Inflammatory macrophage treated with lipopolysaccharide for 1 hour (primary cell): ENCODE data around the gene FARS2.
A peak's percentile ranks its signal among the peaks of the same experiment; 100 is the strongest.
"Not testable (repeated sequence)": the region's sequence is repeated elsewhere in the genome, so short reads cannot be mapped to it uniquely, and the experiment has no call there.

ENCODE experiments used
- DNase-seq, 2 donors: peaks; one replicate each; pipeline ENCODE4 v3.0.0-alpha.2; 2020 to 2022

Gene FARS2

DNA sequence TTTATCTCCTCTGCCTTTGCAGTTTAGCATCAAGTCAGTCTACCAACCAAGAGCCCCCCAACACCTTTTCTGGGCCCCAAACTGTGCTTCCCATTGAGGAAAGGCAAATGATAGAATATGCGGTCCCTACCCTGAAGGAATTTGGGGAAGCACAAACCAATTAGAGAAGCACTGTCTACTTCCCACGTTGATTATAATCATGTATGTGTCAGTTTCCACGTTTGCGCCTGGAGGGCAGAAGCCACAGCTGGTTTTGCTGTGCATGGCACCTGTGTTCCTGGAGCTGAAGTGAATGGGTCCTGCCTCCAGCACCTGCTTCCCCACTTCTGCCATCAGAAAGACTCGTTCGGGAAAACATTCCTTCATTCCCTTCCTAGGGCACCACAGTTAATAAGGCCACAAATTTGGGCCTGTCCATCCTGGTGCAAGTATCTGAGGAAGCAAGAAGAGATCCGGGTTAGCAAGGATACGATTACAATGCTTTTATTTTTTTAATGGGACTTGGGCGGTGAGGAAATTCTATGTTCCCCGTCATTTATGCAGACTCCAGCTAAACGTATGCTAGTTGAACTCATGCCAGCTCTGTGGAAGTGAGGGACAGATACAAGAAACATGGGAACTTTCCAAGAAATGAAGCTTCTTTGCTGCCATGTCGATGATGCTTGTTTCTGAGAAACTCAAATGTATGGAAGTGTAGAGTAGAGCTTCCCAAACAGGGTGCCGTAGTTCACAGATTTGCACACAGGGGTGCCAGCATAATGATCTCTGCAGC lies 411.9 kb downstream of the FARS2 start:
- DNase-seq: peak; percentile 34 to 35

DNA sequence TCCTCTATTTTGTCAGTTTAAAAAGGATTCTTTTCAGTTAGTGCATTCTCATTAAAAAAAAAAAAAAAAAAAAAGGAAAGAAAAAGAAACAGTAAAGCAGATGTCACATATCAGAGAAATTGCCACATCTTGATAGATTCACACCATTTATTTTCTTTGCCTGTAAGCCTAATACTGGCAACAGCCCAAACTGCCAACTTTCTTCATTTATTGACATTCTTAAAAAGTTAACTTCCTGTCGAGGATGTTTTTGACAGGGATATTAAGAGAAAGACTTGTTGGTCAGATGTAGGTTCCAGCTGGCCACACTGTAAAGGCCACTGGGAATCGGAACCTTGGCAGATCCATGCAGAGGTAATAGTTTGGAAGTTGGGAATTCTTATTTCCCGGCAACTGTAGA lies 412.8 kb downstream of the FARS2 start:
- DNase-seq: peak in 1 of 2 donors; percentile 19

GRCh38 chr6:5674721-5675120 lies 413.4 kb downstream of the FARS2 start:
- DNase-seq: peak; percentile 82 to 90

- no peak for DNase-seq
Observed at GRCh38 chr6:5676701-5677100, 415.4 kb downstream of the FARS2 start.

DNA sequence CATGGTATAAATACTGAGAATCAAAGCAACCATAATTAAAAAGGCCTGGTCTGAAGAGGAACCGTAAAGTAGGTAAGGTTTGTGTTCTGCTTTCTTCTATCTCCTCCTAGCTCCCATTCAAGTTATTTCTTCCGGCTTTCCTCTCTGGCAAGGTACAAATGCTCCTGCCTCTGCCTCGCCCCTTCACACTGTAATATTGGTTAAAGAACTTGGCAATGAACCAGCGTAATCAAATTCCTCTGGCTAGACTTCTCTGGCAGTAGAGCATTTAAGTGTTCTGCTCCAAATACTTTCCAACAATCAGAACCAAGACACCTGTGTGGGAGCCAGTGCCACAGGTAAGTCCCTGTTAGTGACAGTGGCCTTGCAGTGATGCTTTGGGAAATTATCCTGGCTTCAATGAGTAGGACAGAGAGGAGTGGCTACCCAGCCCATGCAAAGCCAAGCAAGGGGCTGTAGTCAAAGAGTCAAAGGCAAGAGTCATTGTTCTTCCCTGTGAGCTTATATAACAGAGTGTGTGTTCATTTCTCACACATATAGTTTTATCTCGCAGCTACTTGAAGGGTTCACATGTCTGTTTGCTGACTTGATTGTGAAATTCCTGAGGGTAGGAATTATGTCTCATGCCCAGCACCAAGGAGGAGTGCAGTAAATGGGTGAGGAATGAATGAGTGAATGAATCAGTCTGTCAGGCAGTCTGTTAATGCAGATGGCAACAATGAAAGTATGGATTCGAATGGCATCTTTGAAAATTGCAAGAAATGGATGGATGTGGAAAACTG lies 416.1 kb downstream of the FARS2 start:
- DNase-seq: no peak

DNA sequence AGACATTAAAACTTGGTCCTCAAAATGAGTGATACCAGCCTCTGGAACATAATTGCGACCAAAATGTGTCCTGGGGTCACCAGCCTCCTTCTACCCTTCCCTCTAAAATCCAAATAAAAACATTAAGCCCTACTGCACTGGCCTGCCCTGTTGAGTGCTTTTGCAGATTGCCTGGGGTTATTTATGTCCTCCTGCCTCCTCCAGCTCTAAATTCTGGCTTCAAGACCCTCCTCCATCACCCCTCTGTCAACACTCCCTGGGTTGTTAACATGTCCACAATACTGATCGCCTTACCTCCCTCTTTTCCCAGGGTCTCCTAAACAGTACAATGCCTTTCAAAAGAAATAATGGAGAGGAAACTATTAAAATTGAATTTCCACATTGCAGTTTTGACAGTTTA lies 418.0 kb downstream of the FARS2 start:
- no peak for DNase-seq

- DNase-seq: peak; percentile 47 to 49
Observed at GRCh38 chr6:5679691-5680090, 418.4 kb downstream of the FARS2 start.

DNA sequence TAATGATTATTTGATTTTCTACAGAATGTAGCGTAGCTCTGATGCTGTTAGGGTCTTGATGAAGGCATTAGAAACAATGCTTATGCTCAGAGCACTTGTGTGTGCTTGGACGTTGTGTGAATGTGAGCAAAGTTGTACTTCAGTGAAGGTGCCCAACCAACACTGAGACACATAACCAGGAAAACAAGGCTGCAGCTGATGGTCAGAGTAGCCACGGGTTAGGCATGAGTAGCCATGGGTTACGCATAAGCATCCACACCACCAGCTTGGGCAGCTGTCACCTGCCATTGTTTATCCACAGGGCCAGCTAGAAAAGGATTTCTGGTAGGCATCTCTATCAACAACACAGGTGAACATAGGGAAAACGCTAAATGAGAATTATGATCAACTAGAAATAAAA lies 418.8 kb downstream of the FARS2 start:
- DNase-seq: no peak

DNA sequence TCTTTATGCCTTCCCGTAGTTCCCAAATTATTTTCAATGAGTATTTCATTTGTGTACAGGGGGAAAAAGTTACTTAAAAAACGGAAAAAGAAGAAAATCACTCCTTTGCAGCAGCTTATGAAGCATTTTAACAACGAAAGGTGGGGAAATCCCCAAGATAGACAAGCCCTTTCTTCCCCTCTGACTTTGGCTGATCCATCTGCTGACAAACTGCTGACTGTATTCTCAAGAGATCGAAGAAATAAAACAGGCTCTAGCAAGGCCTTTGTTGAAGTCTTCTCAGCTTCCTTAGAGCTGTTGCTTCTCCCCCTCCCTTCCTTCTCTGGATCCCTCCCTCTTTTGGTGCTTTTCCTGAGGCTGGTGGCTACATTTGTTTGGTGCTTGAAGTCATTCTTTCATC lies 420.2 kb downstream of the FARS2 start:
- DNase-seq: peak in 1 of 2 donors; percentile 51

GRCh38 chr6:5682530-5682929 lies 421.2 kb downstream of the FARS2 start:
- DNase-seq: no peak

GRCh38 chr6:5683747-5684146 lies 422.4 kb downstream of the FARS2 start:
- not testable (repeated sequence) for DNase-seq

DNA sequence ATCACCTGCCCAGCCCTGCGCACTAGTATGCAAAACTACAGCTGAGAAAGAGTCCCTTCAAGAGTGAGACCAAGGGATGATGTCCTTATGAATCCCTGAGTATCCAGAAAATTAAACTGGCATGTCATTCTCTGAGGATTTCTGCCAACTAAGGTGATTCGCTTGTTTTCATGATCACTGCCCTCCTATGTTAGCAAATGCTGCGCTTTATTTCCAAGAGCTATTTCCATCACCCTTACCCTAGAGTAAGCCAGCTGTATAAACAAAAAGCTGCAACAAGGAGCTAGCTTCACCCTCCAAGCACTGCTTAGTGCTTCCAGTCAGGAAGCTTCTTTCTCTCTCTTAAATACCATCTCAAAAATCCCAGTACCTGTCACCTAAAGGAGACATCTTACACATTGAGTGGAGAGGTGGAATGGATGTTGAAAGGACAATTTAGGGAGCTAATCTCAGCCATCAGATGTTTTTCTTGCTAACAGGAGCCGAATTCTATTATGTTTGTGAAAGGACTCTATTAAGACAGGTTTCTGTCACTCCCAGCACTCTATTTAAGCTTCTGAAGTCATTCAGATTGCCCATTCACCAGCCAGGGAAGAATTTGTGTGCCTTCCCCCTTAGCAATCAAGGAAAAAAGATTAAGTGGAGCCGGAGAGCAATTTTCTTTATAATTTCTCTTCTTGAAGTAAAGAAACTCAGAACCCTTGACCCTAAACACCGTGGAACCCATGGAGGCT lies 423.2 kb downstream of the FARS2 start:
- no peak for DNase-seq

- no peak for DNase-seq
Observed at GRCh38 chr6:5693225-5694145, 432.2 kb downstream of the FARS2 start.

DNA sequence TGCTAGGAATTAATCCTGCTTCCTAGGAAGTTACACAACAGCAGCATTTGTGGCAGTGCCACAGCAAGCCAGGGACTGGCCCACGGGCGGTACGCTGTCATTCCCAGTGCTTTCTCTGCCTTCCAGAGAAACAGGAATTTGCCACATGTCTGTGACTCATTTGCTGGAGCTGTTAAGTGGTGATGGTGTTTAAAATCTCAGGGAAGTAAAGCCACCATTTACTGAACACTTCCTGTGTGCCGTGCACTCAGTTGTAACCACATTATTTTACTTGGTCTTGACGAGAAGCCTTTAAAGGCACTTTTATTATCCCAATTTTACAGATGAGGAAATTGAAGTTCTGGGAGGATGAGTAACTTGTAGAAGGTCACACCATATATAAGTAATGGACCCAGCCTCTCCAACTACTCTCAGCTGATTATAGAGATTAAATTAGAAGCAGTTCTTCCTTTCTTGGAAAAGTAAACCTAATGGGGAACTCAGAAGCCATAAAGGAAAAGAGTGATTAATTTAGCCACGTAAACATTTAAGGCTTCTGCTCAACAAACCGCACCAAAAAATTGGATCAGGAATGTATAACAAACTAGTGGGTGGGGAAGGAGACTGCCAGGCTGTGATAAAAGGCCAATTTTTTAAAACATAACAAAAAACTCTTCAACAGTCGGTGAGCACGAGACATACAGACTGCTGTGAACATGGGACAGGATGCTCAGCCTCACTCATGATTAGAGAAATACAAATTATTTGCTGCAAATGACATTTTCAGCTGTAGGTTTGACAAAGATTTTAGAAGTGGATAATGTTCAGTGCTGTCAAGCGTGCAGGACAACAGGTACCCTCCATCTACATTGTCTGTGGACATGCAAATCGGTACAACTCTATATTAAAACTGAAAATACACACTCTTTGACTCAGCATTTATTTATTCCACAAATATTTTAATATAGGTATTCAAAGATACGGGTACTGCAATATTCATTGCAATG lies 434.2 kb downstream of the FARS2 start:
- peak; percentile 54 to 65 for DNase-seq

GRCh38 chr6:5697508-5697907 lies 436.2 kb downstream of the FARS2 start:
- no peak for DNase-seq

- no peak for DNase-seq
Observed at GRCh38 chr6:5698318-5698717, 437.0 kb downstream of the FARS2 start.

- peak; percentile 84 to 85 for DNase-seq
Observed at GRCh38 chr6:5699064-5699463, 437.8 kb downstream of the FARS2 start.

DNA sequence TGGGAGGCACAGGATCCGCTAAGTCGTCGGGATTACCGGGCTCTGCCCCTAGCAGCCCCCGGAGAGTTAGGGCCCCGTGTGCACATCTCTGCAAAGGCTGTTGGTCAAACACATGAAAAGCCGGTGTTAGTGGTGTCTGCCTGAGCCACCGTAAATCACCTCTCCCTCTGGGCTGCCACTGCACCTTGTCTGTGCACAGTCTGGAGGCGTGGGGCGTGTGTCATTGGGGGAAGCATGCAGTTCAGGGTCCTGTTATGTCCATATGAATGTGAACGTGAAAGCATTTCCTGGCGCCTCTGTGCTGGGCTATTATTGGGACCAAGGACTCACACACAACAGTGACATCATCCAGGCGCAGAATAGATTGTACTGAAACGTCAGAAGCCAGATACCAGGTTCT lies 439.9 kb downstream of the FARS2 start:
- no peak for DNase-seq

DNA sequence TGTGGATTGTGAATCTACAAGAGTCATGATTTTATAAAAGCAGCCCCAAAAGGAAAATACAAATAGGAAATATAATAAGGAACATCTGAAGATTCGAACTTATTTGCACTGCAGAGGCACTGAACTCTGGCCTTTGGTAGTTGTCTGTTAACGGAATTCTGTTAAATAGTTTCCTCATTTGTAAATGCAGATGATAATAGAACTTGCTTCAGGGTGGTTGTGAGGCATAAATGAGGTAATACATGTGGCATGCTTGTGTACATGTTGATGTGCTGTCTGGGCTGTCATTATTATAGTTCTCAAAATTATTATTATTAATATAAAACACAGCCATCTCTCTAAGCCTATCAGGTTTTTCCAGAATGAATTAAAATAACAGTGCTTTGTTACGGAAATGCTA lies 443.4 kb downstream of the FARS2 start:
- DNase-seq: no peak

GRCh38 chr6:5705252-5705651 lies 443.9 kb downstream of the FARS2 start:
- DNase-seq: no peak
